ENCODE results near the gene FAM118B.

- TF ChIP-seq CTCF (IDR thresholded peaks at IDR 0.05 in 8 of 11, conservative IDR thresholded peaks at IDR 0.05 in 3 of 11) (peak; percentile 14 to 67 (median 57)), POLR2A (IDR thresholded peaks at IDR 0.05) (no peak)
Measured at GRCh38 chr11:126194121-126194543, 17.4 kb upstream of the FAM118B start.

Data from spleen (tissue), 7 donors.